Measurements from ENCODE around the gene NAALADL2. TPM values are rescaled to one million over a fixed set of nuclear protein-coding genes. Genes with fewer than 3 reads are reported as not detected.

Gene NAALADL2
- total and polyA plus RNA-seq, 2 donors (not counting 1 experiment from before 2014, with no cell fraction given): not detected

GRCh38 chr3:175475765-175476164 is 616.6 kb downstream of the NAALADL2 start:
- DNase-seq (no peak), ATAC-seq (ENCODE audit: low read depth) (no peak)
- Mint-ChIP-seq H3K9me3 (ENCODE audit: insufficient read depth) (no peaks in the 10 kb centered on the region), H3K4me3 (no peak overlapping the region), H3K27ac (no peak overlapping the region), H3K4me1 (no peaks in the 10 kb centered on the region), H3K27me3 (no peaks in the 10 kb centered on the region)
- Histone ChIP-seq H3K79me2 (ENCODE audit: control insufficient read depth, insufficient read depth, low read length) (no peaks in the 10 kb centered on the region), H3K9ac (ENCODE audit: low read length) (no peak overlapping the region), H3K36me3 (replicated peaks in 1 of 2; ENCODE audit: control extremely low read depth in 1 of 2, control insufficient read depth in 1 of 2, extremely low read depth in 1 of 2, insufficient read depth in 2 of 2, low read length in 1 of 2) (no peaks in the 10 kb centered on the region), H3K27ac (ENCODE audit: low read length in 2 of 2) (no peak overlapping the region), H3K4me1 (ENCODE audit: control insufficient read depth in 2 of 2, insufficient read depth in 2 of 2, low read length in 2 of 2) (no peaks in the 10 kb centered on the region), H2AFZ (ENCODE audit: insufficient read depth, low read depth, low read length, poor library complexity, severe bottlenecking) (no peak overlapping the region), H3K9me3 (ENCODE audit: control extremely low read depth in 1 of 3, control insufficient read depth in 2 of 3, insufficient read depth in 1 of 3, low read length in 2 of 3) (no peaks in the 10 kb centered on the region), H3K4me3 (ENCODE audit: control extremely low read depth in 1 of 5, extremely low read depth in 1 of 5, insufficient read depth in 1 of 5, low read depth in 2 of 5, low read length in 4 of 5) (no peak overlapping the region), H3K4me2 (replicated peaks; ENCODE audit: low read depth, low read length, poor library complexity, severe bottlenecking) (no peak overlapping the region), H3K27me3 (replicated peaks in 1 of 4; ENCODE audit: control extremely low read depth in 1 of 4, control insufficient read depth in 3 of 4, insufficient read depth in 4 of 4, low read length in 3 of 4) (no peaks in the 10 kb centered on the region), H4K20me1 (ENCODE audit: control insufficient read depth, insufficient read depth, low read length, poor library complexity, severe bottlenecking) (no peaks in the 10 kb centered on the region)
- intact Hi-C loops (cut with micrococcal nuclease): no loop called here
- no peak for TF ChIP-seq CTCF (IDR thresholded peaks at IDR 0.05)
- TF ChIP-seq EZH2 (IDR thresholded peaks at IDR 0.05; ENCODE audit: borderline replicate concordance, insufficient read depth, low read depth, low read length, poor library complexity, severe bottlenecking): no peak
- ChIA-PET POLR2A (no interaction called here), CTCF (no interaction called here)
- WGBS (ENCODE audit: insufficient coverage): 100% methylated on average over 3 of the region's 4 CpGs

GRCh38 chr3:175476489-175476888 is 617.4 kb downstream of the NAALADL2 start:
- no peaks in the 10 kb centered on the region for H3K27me3 Mint-ChIP-seq
- ChIA-PET CTCF (no interaction called here), POLR2A (no interaction called here)
- H3K9ac ChIP-seq (ENCODE audit: low read length): no peak overlapping the region
- H3K4me3 Mint-ChIP-seq: no peak overlapping the region
- no CpG with 5 or more reads among the region's 2 CpGs for WGBS (ENCODE audit: insufficient coverage)
- no peak overlapping the region for H3K27ac ChIP-seq (ENCODE audit: low read length in 2 of 2)
- H4K20me1 ChIP-seq (ENCODE audit: control insufficient read depth, insufficient read depth, low read length, poor library complexity, severe bottlenecking): no peaks in the 10 kb centered on the region
- TF ChIP-seq CTCF (IDR thresholded peaks at IDR 0.05): no peak
- no peak for TF ChIP-seq EZH2 (IDR thresholded peaks at IDR 0.05; ENCODE audit: borderline replicate concordance, insufficient read depth, low read depth, low read length, poor library complexity, severe bottlenecking)
- no peaks in the 10 kb centered on the region for H3K9me3 Mint-ChIP-seq (ENCODE audit: insufficient read depth)
- no peak overlapping the region for H3K27ac Mint-ChIP-seq
- H3K4me3 ChIP-seq (ENCODE audit: control extremely low read depth in 1 of 5, extremely low read depth in 1 of 5, insufficient read depth in 1 of 5, low read depth in 2 of 5, low read length in 4 of 5): no peak overlapping the region
- no peaks in the 10 kb centered on the region for H3K36me3 ChIP-seq (replicated peaks in 1 of 2; ENCODE audit: control extremely low read depth in 1 of 2, control insufficient read depth in 1 of 2, extremely low read depth in 1 of 2, insufficient read depth in 2 of 2, low read length in 1 of 2)
- no peaks in the 10 kb centered on the region for H3K27me3 ChIP-seq (replicated peaks in 1 of 4; ENCODE audit: control extremely low read depth in 1 of 4, control insufficient read depth in 3 of 4, insufficient read depth in 4 of 4, low read length in 3 of 4)
- no peak for DNase-seq
- H3K79me2 ChIP-seq (ENCODE audit: control insufficient read depth, insufficient read depth, low read length): no peaks in the 10 kb centered on the region
- H2AFZ ChIP-seq (ENCODE audit: insufficient read depth, low read depth, low read length, poor library complexity, severe bottlenecking): no peak overlapping the region
- intact Hi-C loops (cut with micrococcal nuclease): no loop called here
- H3K4me1 ChIP-seq (ENCODE audit: control insufficient read depth in 2 of 2, insufficient read depth in 2 of 2, low read length in 2 of 2): no peaks in the 10 kb centered on the region
- no peaks in the 10 kb centered on the region for H3K4me1 Mint-ChIP-seq
- no peak overlapping the region for H3K4me2 ChIP-seq (replicated peaks; ENCODE audit: low read depth, low read length, poor library complexity, severe bottlenecking)
- no peak for ATAC-seq (ENCODE audit: low read depth)
- no peaks in the 10 kb centered on the region for H3K9me3 ChIP-seq (ENCODE audit: control extremely low read depth in 1 of 3, control insufficient read depth in 2 of 3, insufficient read depth in 1 of 3, low read length in 2 of 3)

Data from B cell (primary cell).